ENCODE results near the gene NAA10.

The NAA10 gene

GRCh38 chrX:153966841-153967535 is 32.2 kb upstream of the NAA10 start:
- H3K27me3 ChIP-seq (ENCODE audit: insufficient read depth, poor library complexity, severe bottlenecking), result no peaks in the 10 kb centered on the region
- H3K36me3 ChIP-seq (ENCODE audit: low read depth), result peaks cover 38% of the 10 kb centered on the region
- no peaks in the 10 kb centered on the region for H3K4me1 ChIP-seq (ENCODE audit: insufficient read depth, poor library complexity, severe bottlenecking)
- H3K27ac ChIP-seq (ENCODE audit: poor library complexity, severe bottlenecking), result no peak overlapping the region
- no peak overlapping the region for H3K4me3 ChIP-seq (ENCODE audit: severe bottlenecking)
- ATAC-seq (ENCODE audit: low read depth) (no peak), DNase-seq (ENCODE audit: low spot score) (no peak)
- H3K9me3 ChIP-seq (ENCODE audit: severe bottlenecking), result no peaks in the 10 kb centered on the region
- no peak for TF ChIP-seq CTCF (IDR thresholded peaks at IDR 0.05; ENCODE audit: poor library complexity, severe bottlenecking)

- Histone ChIP-seq H3K27ac (ENCODE audit: poor library complexity, severe bottlenecking) (no peak overlapping the region), H3K27me3 (ENCODE audit: insufficient read depth, poor library complexity, severe bottlenecking) (no peaks in the 10 kb centered on the region), H3K9me3 (ENCODE audit: severe bottlenecking) (no peaks in the 10 kb centered on the region), H3K36me3 (ENCODE audit: low read depth) (peaks cover 45% of the 10 kb centered on the region), H3K4me1 (ENCODE audit: insufficient read depth, poor library complexity, severe bottlenecking) (no peaks in the 10 kb centered on the region), H3K4me3 (ENCODE audit: severe bottlenecking) (no peak overlapping the region)
- no peak for DNase-seq (ENCODE audit: low spot score)
- no peak for ATAC-seq (ENCODE audit: low read depth)
- TF ChIP-seq CTCF (IDR thresholded peaks at IDR 0.05; ENCODE audit: poor library complexity, severe bottlenecking), result no peak
Measured at GRCh38 chrX:153966283-153966688, 31.4 kb upstream of the NAA10 start.

- Histone ChIP-seq H3K27ac (ENCODE audit: poor library complexity, severe bottlenecking) (no peak overlapping the region), H3K4me1 (ENCODE audit: insufficient read depth, poor library complexity, severe bottlenecking) (no peaks in the 10 kb centered on the region), H3K27me3 (ENCODE audit: insufficient read depth, poor library complexity, severe bottlenecking) (no peaks in the 10 kb centered on the region), H3K36me3 (ENCODE audit: low read depth) (peaks cover 54% of the 10 kb centered on the region), H3K9me3 (ENCODE audit: severe bottlenecking) (no peaks in the 10 kb centered on the region), H3K4me3 (ENCODE audit: severe bottlenecking) (no peak overlapping the region)
- no peak for TF ChIP-seq CTCF (IDR thresholded peaks at IDR 0.05; ENCODE audit: poor library complexity, severe bottlenecking)
- ATAC-seq (ENCODE audit: low read depth) (no peak), DNase-seq (ENCODE audit: low spot score) (no peak)
Measured at GRCh38 chrX:153965406-153965805, 30.6 kb upstream of the NAA10 start.

GRCh38 chrX:153964105-153964504 is 29.3 kb upstream of the NAA10 start:
- Histone ChIP-seq H3K4me1 (ENCODE audit: insufficient read depth, poor library complexity, severe bottlenecking) (no peaks in the 10 kb centered on the region), H3K4me3 (ENCODE audit: severe bottlenecking) (no peak overlapping the region), H3K27ac (ENCODE audit: poor library complexity, severe bottlenecking) (no peak overlapping the region), H3K9me3 (ENCODE audit: severe bottlenecking) (no peaks in the 10 kb centered on the region), H3K36me3 (ENCODE audit: low read depth) (peaks cover 57% of the 10 kb centered on the region), H3K27me3 (ENCODE audit: insufficient read depth, poor library complexity, severe bottlenecking) (no peaks in the 10 kb centered on the region)
- DNase-seq (ENCODE audit: low spot score) (no peak), ATAC-seq (ENCODE audit: low read depth) (no peak)
- no peak for TF ChIP-seq CTCF (IDR thresholded peaks at IDR 0.05; ENCODE audit: poor library complexity, severe bottlenecking)

GRCh38 chrX:153963546-153963945 is 28.7 kb upstream of the NAA10 start:
- H3K36me3 ChIP-seq (ENCODE audit: low read depth), result peaks cover 54% of the 10 kb centered on the region
- no peaks in the 10 kb centered on the region for H3K27me3 ChIP-seq (ENCODE audit: insufficient read depth, poor library complexity, severe bottlenecking)
- TF ChIP-seq CTCF (IDR thresholded peaks at IDR 0.05; ENCODE audit: poor library complexity, severe bottlenecking), result no peak
- no peaks in the 10 kb centered on the region for H3K4me1 ChIP-seq (ENCODE audit: insufficient read depth, poor library complexity, severe bottlenecking)
- no peak overlapping the region for H3K4me3 ChIP-seq (ENCODE audit: severe bottlenecking)
- DNase-seq (ENCODE audit: low spot score) (no peak), ATAC-seq (ENCODE audit: low read depth) (no peak)
- H3K9me3 ChIP-seq (ENCODE audit: severe bottlenecking), result no peaks in the 10 kb centered on the region
- H3K27ac ChIP-seq (ENCODE audit: poor library complexity, severe bottlenecking), result no peak overlapping the region

Data from RWPE2 (cell line).